HG02884 (cell line): ENCODE data around the gene CHST15.

Experiments
- ATAC-seq: cut with Tn5 transposase; IDR thresholded peaks from one replicate; pipeline ENCODE4 v1.9.1; 2021; ENCODE audit warnings: mild to moderate bottlenecking, moderate library complexity; ENCODE audit not compliant: unreplicated experiment

CHST15 gene

GRCh38 chr10:124032087-124032935 lies 61.1 kb downstream of the CHST15 start:
- no peak for ATAC-seq

DNA sequence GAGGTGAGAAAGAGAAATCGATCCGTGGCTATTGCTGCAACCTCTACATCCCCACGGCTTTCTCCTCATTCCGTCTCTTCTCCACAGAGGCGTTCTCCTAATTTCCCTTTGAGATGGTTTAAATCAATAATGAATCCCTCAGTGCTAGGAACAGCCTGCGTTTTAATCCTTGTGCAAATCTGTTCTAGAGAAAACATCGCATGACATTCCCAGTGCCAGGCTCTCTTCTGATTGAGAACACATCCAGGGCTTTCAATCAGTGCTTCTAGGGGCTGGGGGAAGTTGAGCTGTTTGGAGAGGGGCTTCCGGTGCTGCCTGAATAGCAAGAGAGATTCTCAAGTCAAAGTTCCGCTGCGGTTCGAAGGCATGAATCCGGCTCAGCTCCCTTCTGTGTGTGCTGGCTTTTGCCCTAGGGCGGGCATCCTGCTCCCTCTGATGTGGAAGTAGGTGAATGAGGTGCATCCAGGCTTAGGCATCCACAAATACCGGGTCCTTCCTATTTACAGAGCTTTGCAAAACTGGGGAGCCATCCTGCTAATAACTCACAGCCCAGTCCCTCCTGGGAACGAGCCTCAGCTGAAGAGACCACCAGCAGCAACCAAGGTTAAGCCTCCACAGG lies 62.8 kb downstream of the CHST15 start:
- ATAC-seq: no peak

- ATAC-seq: no peak
Observed at GRCh38 chr10:124030061-124030460, 63.3 kb downstream of the CHST15 start.

DNA sequence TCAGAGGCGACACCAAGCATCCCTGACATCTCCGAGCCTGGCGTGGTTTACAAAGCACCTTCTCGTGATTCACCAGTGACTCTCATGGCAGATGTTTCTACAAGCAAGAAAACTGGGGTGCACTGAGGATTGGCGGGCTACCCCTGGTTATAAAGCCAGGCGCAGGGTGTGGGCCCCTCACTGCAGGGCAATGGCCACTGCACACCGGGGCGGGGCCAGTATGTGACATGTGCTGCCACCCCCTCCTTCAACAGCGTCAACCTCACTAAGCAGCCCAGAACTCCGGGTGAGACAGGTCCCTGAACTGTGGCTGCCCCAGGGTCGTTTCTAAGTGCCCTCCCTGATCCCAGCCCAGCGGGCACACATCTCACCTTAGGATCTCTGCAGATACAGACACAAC lies 63.8 kb downstream of the CHST15 start:
- no peak for ATAC-seq

DNA sequence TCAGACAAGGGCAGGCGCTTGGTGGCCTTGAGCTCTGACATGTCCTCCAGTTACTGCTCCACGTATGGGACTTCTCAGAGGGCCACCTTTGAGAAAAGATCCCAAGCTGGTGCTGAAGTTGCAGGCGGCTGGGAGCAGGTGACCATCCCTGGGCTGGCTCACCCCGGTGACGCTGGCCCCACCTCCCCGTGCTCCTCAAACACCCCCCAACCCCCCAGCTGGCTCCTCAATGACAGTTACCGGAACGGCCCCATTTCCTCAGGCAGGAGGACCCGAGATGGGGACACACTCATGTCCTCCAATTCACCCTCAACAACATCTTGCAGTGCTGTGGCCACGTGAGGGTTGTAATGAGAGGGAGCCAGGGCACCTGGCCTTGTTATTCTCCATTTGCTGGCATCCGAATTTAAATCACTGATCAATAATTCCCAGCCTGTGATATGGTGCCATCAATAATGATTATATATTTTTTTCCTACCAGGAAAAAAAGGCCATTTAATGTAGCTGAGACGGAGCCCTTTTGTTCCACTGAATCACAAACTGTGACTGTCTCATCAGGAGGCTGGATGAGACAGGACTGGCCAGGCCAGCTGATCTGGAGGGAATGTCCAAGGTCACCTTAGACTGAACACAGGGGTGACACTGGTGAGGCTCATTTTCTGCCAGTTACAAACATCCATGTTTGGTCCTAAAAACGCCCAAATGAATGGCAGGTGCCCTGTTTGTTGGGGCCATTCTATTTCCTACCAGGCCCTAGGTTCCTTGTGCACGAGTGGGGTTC lies 64.5 kb downstream of the CHST15 start:
- ATAC-seq: no peak

GRCh38 chr10:124027651-124028050 lies 65.7 kb downstream of the CHST15 start:
- ATAC-seq: no peak

DNA sequence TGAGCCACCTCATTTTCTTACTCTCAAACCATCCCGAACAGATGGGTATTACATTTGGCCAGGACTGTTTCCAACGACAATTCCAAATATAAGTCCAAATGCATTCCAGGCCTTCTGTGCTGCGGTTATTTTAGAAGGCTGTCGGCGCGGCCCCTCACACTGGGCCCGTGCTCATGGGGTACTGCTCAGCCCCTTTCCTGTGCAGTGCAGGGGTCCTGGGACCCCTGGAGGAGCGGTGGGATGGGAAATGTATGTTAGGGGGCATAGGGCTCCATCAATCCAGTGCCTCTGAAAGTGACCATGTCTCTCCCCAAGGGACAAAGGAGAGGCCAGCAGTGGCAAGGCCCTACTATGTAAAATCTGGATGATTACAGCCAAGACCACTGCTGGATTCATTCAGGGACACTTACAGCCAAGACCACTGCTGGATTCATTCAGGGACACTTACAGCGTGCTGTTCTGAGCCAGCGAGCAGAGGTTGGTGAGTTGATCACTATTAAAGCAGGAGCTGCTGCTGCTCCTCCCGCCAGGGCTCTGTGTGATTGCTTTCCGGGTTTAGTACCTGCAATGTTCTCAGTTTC lies 66.3 kb downstream of the CHST15 start:
- no peak for ATAC-seq

DNA sequence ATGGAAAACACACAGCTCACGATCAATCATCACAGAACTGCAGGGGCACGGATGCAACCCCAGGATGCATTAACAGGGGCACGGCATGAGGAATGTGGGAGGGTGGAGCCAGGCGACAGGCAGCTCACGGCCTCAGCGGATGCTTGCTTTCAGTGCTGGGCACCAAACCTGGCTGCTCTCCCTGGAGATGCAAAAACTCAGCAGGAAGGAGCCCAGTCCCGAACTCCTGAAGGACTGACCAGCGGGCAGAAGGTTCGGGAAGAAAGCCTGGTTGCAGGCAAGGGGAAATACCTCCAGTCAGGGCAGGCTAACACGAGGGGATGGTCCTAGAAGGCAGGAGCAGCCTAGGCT lies 66.8 kb downstream of the CHST15 start:
- ATAC-seq: no peak

- no peak for ATAC-seq
Observed at GRCh38 chr10:124025660-124026588, 67.5 kb downstream of the CHST15 start.

GRCh38 chr10:124025152-124025551 lies 68.2 kb downstream of the CHST15 start:
- ATAC-seq: no peak

DNA sequence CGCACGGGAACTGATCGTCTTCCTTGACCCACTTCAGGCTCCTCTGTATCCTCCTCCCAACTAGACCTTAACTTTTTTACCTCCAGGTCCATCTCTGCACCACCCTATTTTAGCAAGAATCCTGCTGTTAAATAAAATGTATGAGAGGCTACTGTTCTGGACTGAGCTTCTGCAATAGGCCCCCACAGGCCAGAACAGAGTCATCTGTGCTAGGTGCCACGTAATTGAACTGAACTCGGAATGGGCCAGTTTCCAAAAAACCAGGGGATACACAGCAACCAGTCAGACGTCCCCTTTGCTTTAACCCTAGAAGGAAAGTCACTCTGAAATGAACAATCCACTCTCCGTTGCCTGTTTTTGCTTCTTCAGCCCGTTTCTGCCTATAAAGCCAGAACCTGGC lies 71.3 kb downstream of the CHST15 start:
- ATAC-seq: no peak

DNA sequence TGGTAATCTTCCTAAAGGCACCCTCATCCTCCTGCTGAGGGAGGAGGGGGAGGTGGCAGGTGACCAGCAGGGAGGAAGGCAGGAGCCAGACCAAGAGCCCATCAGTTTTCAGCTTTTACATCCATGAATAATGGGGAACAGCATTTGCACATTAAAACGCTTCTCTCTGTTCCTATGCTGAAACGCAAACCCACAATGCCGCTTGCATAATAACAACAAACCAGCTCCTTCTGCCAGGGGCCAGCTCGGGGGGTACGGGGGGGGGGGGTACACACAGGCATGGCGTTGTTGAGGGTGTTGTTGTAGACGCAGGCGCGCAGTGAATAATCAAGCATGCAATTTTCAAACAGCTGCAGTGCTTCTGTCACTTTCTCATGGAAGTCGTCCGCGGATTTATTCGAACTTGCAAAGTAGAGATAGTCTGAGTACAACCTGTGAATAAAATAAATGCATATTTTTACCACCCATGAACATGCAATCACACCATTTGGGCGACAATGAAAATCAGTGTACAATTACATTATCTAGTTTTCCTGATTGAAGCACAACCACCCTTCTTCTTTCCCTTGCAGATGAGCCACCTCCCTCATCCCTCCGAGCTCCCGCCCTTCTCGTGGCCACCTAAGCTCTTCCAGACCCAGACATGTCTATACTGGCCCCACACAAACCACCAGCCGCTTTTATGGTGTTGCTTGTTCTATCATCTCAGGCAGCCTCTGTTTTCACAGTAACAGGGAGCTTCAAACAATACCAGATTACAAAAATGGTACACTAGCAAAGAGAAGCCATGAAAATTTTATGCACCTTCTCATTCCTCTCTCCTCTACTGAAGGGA lies 72.2 kb downstream of the CHST15 start:
- no peak for ATAC-seq

DNA sequence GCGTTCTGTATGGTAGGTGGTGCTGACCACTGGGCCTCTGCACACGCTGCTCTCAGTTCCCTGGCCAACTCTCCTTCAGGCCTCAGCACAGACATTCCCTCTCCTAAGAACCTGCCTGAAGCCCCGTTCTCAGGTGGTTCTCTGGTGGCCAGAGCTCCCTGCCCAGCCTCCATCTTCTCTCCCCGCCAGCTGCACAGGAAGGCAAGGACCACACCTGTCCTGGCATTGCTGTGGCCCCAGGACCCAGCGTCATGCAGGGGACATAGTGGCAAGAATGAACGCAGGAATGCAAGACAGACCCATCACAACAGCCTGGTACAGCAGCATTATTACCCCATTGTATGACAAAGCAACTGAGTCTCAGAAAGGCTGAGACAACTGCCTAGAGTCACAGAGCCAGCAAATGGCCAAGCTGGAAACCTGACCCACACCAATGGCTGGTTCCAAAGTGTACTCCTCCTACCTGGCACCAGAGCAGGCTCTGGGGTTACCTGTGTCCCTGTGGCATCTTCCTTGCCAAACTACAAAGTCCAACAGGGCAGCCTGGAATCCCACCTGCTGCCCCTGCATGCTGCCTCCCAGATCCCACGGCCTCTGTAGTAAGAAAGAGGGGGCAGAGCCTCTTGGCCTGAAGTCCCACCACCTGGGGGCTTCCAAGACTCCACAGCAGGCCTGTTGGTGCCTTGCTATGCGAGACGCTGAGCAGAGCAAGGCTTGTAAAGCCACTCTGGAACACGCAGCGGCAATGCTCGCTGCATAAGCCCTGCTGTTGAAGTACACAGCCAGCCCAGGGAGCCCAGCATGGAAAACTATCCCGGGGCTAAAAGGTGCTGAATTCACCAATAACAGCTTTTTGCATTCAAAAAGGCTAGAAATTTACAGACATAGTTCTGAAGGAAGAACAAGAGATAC lies 73.3 kb downstream of the CHST15 start:
- ATAC-seq: no peak

DNA sequence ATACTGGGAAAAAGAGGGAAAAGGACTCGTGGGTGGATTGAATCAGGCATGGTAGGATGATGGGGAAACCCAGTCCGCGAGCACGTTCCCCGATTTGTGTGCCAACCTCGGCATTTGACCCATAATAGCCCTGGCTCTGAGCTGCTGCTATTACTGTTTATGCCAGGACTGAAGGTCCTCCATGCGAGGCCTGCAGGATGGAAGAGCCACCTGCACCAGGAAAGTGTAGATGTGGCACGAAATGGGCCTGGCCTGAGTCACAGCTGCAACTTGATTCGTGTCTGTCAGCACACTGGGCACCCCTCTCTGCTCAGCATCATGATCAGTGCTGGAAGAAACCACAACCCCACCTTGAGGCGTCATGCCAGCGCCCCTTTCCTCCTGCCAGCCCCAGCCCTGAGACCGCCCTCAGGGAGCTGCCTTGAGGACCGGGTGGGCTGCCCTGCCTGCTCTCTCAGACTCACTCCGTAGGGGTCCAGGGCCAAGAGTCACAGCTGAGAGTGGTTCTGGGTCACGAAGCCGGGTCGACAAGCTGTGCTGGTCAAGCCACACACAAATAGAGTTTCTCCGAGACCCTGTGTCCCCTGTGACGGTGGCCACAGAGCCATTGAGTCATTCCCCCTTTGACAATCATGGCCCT lies 74.4 kb downstream of the CHST15 start:
- no peak for ATAC-seq

GRCh38 chr10:124017729-124018128 lies 75.7 kb downstream of the CHST15 start:
- ATAC-seq: no peak

- ATAC-seq: no peak
Observed at GRCh38 chr10:124016804-124017375, 76.5 kb downstream of the CHST15 start.

- ATAC-seq: no peak
Observed at GRCh38 chr10:124015991-124016390, 77.4 kb downstream of the CHST15 start.
